ENCODE measurements around the gene SRGAP1. TPM values are rescaled to one million over a fixed set of nuclear protein-coding genes. Genes with fewer than 3 reads are reported as not detected.

SRGAP1 gene
- total and polyA plus RNA-seq, 4 donors = 1.8 to 12.4 (median 6.2) TPM

DNA sequence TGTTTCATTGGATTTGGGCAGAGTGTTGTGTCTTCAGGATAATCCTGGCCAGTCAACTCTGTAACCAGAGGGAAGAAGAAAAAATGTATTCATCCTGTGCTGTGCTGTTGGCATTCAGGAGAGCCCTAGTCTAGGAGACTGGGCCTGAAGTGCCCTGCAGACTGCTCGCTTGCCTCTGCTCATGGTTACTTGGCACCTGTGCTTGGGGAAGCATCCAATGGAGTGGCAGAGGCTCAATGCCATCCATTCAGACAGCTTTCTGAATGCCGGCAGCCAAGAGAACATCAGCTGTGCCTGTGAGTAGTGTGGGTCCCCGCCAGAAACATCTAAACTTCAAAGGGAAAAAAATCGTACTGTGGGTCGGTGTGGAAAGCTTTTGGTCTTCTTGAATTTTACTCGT, 124.2 kb downstream of the SRGAP1 start:
- TF ChIP-seq, protein P1, sequence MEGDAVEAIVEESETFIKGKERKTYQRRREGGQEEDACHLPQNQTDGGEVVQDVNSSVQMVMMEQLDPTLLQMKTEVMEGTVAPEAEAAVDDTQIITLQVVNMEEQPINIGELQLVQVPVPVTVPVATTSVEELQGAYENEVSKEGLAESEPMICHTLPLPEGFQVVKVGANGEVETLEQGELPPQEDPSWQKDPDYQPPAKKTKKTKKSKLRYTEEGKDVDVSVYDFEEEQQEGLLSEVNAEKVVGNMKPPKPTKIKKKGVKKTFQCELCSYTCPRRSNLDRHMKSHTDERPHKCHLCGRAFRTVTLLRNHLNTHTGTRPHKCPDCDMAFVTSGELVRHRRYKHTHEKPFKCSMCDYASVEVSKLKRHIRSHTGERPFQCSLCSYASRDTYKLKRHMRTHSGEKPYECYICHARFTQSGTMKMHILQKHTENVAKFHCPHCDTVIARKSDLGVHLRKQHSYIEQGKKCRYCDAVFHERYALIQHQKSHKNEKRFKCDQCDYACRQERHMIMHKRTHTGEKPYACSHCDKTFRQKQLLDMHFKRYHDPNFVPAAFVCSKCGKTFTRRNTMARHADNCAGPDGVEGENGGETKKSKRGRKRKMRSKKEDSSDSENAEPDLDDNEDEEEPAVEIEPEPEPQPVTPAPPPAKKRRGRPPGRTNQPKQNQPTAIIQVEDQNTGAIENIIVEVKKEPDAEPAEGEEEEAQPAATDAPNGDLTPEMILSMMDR (IDR thresholded peaks at IDR 0.05; ENCODE audit: control extremely low read depth, extremely low read depth) = no peak
- H3K9ac ChIP-seq (ENCODE audit: insufficient read depth in 1 of 2, low read length in 2 of 2) = no peak overlapping the region
- no peaks in the 10 kb centered on the region for H3K36me3 ChIP-seq (ENCODE audit: control insufficient read depth in 4 of 4, insufficient read depth in 4 of 4, low read length in 4 of 4)
- WGBS, 2 donors = 90% methylated on average over 6 of the region's 6 CpGs
- no peaks in the 10 kb centered on the region for H3K9me3 ChIP-seq (ENCODE audit: control insufficient read depth in 4 of 4, insufficient read depth in 3 of 4, low read length in 3 of 4)
- H3K27ac ChIP-seq (ENCODE audit: low read depth in 1 of 2, low read length in 1 of 2) = no peak overlapping the region
- no peaks in the 10 kb centered on the region for H3K27me3 ChIP-seq (ENCODE audit: control insufficient read depth in 3 of 3, insufficient read depth in 3 of 3, low read length in 2 of 3)
- no peak for ATAC-seq (ENCODE audit: insufficient read depth, low FRiP score)
- no peak overlapping the region for H3K4me3 ChIP-seq
- H3K4me1 ChIP-seq (ENCODE audit: control insufficient read depth in 5 of 5, insufficient read depth in 5 of 5, low read length in 5 of 5) = peaks cover 0 to 4% (median 0%) of the 10 kb centered on the region in 5 donors
- DNase-seq = no peak

DNA sequence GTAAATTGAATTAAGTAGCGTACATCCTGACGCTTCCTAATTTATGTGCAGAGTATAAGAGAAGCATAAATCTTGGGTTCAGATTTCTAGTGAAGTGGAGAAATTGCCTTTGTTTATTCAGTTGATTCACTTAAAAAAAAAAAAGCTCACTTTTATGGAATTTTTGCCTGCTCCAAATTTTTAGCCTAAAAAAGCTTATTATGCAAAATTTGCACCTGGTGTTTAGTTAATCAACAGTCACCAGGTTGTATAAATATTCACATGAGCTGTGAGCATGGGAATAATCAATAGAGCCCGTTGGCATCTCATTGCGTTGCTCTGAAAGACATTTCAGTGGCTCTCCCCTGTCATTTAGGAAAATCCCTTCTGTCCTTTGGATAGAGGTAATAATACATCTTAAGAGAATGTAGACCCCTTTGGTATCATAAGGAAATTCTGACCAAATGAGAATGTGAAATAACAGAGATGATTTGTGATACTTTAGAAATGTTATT, 132.4 kb downstream of the SRGAP1 start:
- Histone ChIP-seq H3K4me1 (ENCODE audit: control insufficient read depth in 5 of 5, insufficient read depth in 5 of 5, low read length in 5 of 5) (peaks cover 0 to 4% (median 0%) of the 10 kb centered on the region in 5 donors), H3K27ac (ENCODE audit: low read depth in 1 of 2, low read length in 1 of 2) (no peak overlapping the region), H3K9me3 (ENCODE audit: control insufficient read depth in 4 of 4, insufficient read depth in 3 of 4, low read length in 3 of 4) (no peaks in the 10 kb centered on the region), H3K4me3 (no peak overlapping the region), H3K36me3 (ENCODE audit: control insufficient read depth in 4 of 4, insufficient read depth in 4 of 4, low read length in 4 of 4) (no peaks in the 10 kb centered on the region), H3K9ac (ENCODE audit: insufficient read depth in 1 of 2, low read length in 2 of 2) (no peak overlapping the region), H3K27me3 (ENCODE audit: control insufficient read depth in 3 of 3, insufficient read depth in 3 of 3, low read length in 2 of 3) (no peaks in the 10 kb centered on the region)
- WGBS, 2 donors = 95 to 97% methylated on average over 4 of the region's 4 CpGs
- DNase-seq = no peak
- no peak for ATAC-seq (ENCODE audit: insufficient read depth, low FRiP score)
- TF ChIP-seq, protein P1 (IDR thresholded peaks at IDR 0.05; ENCODE audit: control extremely low read depth, extremely low read depth) = no peak

DNA sequence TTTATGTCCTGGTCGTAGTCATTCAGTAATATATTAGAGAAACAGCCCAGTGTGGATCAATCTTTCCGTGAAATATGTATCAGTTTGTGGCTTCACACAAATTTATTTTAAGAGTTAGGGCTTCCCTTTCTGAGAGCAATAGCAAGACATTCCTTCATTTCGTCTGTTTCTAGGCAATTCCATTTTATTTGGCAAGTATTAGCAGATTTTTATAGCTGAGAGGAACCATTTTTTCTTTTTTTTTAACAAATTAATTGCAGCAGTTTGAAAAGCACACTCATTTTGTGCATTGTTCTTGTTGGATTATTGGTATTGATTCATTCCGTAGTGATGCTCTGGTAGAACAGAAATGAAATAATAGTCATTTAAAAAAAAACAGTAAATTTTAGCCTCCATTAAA, 132.9 kb downstream of the SRGAP1 start:
- no peaks in the 10 kb centered on the region for H3K27me3 ChIP-seq (ENCODE audit: control insufficient read depth in 3 of 3, insufficient read depth in 3 of 3, low read length in 2 of 3)
- no peak for DNase-seq
- no peaks in the 10 kb centered on the region for H3K36me3 ChIP-seq (ENCODE audit: control insufficient read depth in 4 of 4, insufficient read depth in 4 of 4, low read length in 4 of 4)
- no peaks in the 10 kb centered on the region for H3K9me3 ChIP-seq (ENCODE audit: control insufficient read depth in 4 of 4, insufficient read depth in 3 of 4, low read length in 3 of 4)
- ATAC-seq (ENCODE audit: insufficient read depth, low FRiP score) = no peak
- TF ChIP-seq, protein P1 (IDR thresholded peaks at IDR 0.05; ENCODE audit: control extremely low read depth, extremely low read depth) = no peak
- H3K9ac ChIP-seq (ENCODE audit: insufficient read depth in 1 of 2, low read length in 2 of 2) = no peak overlapping the region
- WGBS, 2 donors = 72 to 79% methylated on average over 4 of the region's 4 CpGs
- H3K4me1 ChIP-seq (ENCODE audit: control insufficient read depth in 5 of 5, insufficient read depth in 5 of 5, low read length in 5 of 5) = peaks cover 0 to 4% (median 0%) of the 10 kb centered on the region in 5 donors
- H3K27ac ChIP-seq (ENCODE audit: low read depth in 1 of 2, low read length in 1 of 2) = no peak overlapping the region
- H3K4me3 ChIP-seq = no peak overlapping the region

DNA sequence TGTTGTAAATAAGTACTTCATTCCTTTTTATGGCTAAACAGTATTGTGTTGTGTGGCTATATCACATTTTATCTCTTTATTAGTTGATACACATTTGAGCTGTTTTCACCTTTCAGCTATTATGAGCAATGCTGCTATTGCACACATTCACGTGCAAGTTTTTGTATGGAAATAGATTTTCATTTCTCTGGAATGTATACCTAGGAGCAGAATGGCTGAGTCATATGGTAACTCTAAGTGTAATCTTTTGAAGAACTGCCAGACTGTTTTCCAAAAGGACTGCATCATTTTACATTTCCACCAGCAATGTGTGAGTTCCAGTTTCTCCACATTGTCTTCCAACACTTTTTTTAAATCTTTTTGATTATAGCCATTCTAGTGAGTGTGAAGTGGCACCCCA, 134.0 kb downstream of the SRGAP1 start:
- WGBS, 2 donors = 83 to 84% methylated on average over 1 of the region's 1 CpG
- H3K27ac ChIP-seq (ENCODE audit: low read depth in 1 of 2, low read length in 1 of 2) = no peak overlapping the region
- H3K9ac ChIP-seq (ENCODE audit: insufficient read depth in 1 of 2, low read length in 2 of 2) = no peak overlapping the region
- H3K9me3 ChIP-seq (ENCODE audit: control insufficient read depth in 4 of 4, insufficient read depth in 3 of 4, low read length in 3 of 4) = no peaks in the 10 kb centered on the region
- no peaks in the 10 kb centered on the region for H3K27me3 ChIP-seq (ENCODE audit: control insufficient read depth in 3 of 3, insufficient read depth in 3 of 3, low read length in 2 of 3)
- no peak overlapping the region for H3K4me3 ChIP-seq
- peaks cover 0 to 5% (median 4%) of the 10 kb centered on the region in 5 donors for H3K4me1 ChIP-seq (ENCODE audit: control insufficient read depth in 5 of 5, insufficient read depth in 5 of 5, low read length in 5 of 5)
- no peaks in the 10 kb centered on the region for H3K36me3 ChIP-seq (ENCODE audit: control insufficient read depth in 4 of 4, insufficient read depth in 4 of 4, low read length in 4 of 4)
- ATAC-seq (ENCODE audit: insufficient read depth, low FRiP score) (no peak), DNase-seq (no peak)
- TF ChIP-seq, protein P1 (IDR thresholded peaks at IDR 0.05; ENCODE audit: control extremely low read depth, extremely low read depth) = no peak

Data from lung (tissue), 12 donors.